ENCODE measurements around the gene PRKN.
"Not testable (repeated sequence)": the region's sequence is repeated elsewhere in the genome, so short reads cannot be mapped to it uniquely, and the experiment has no call there.

DNA sequence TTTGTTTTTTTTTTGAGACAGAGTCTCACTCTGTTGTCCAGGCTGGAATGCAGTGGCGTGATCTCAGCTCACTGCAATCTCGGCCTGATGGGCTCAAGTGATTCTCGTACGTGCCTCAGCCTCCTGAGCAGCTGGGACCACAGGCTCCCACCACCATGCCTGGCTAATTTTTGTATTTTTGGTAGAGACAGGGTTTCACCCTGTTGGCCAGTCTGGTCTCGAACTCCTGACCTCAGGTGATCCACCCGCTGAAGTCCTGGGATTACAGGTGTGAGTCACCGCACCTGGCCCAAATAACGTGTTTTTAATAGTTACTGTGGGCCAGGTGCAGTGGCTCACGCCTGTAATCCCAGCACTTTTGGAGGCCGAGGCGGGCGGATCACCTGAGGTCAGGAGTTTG, 876.1 kb downstream of the PRKN start:
- TF ChIP-seq CTCF (conservative IDR thresholded peaks at IDR 0.05; ENCODE audit: low read depth in 2 of 2); JUNB (IDR thresholded peaks at IDR 0.05; ENCODE audit: unreplicated experiment): not testable (repeated sequence)
- TF ChIP-seq, protein P1, sequence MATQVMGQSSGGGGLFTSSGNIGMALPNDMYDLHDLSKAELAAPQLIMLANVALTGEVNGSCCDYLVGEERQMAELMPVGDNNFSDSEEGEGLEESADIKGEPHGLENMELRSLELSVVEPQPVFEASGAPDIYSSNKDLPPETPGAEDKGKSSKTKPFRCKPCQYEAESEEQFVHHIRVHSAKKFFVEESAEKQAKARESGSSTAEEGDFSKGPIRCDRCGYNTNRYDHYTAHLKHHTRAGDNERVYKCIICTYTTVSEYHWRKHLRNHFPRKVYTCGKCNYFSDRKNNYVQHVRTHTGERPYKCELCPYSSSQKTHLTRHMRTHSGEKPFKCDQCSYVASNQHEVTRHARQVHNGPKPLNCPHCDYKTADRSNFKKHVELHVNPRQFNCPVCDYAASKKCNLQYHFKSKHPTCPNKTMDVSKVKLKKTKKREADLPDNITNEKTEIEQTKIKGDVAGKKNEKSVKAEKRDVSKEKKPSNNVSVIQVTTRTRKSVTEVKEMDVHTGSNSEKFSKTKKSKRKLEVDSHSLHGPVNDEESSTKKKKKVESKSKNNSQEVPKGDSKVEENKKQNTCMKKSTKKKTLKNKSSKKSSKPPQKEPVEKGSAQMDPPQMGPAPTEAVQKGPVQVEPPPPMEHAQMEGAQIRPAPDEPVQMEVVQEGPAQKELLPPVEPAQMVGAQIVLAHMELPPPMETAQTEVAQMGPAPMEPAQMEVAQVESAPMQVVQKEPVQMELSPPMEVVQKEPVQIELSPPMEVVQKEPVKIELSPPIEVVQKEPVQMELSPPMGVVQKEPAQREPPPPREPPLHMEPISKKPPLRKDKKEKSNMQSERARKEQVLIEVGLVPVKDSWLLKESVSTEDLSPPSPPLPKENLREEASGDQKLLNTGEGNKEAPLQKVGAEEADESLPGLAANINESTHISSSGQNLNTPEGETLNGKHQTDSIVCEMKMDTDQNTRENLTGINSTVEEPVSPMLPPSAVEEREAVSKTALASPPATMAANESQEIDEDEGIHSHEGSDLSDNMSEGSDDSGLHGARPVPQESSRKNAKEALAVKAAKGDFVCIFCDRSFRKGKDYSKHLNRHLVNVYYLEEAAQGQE (IDR thresholded peaks at IDR 0.05; ENCODE audit: unreplicated experiment), result not testable (repeated sequence)

Measured in GM23338 (cell line).